Left colon (tissue), 2 donors: ENCODE measurements around the gene SMPD3. TPM values are rescaled to one million over a fixed set of nuclear protein-coding genes. Genes with fewer than 3 reads are reported as not detected.

Experiments
- ATAC-seq: fragments of 200-7000 bp; cut with Tn5 transposase; one replicate; pipeline ENCODE4 v1.9.1; 2020; ENCODE audit warnings: mild to moderate bottlenecking, moderate library complexity
- DNase-seq, 2 donors: peaks; one replicate each; pipeline ENCODE4 v3.0.0-alpha.2; 2020
- intact Hi-C, 2 donors: fragments of 100-400 bp; cut with DNase I in 1 of 2; cut with micrococcal nuclease in 1 of 2; formaldehyde crosslinking; loops; one replicate each; pipeline versions ENCODE4 v1.11.2 to v1.14.0; 2022; cut with DNase I, micrococcal nuclease
- total RNA-seq, 2 donors: library from RNA; stranded (reverse); fragmentation: NEBNext Ultra II Directional; extraction: Animal tissue kit (Norgen Biotek cat#: 25700); gene quantifications; one replicate each; pipeline ENCODE4 v1.2.1, GENCODE V29; 2021
- donor health status: DM: no; HTN: no; CAD: no.
- donor health status: DM: yes; HTN: yes; CAD: no.

The SMPD3 gene
- total RNA-seq, 2 donors from 2014 or later: 71.5 to 90.3 TPM

- ATAC-seq (peak; percentile 76), DNase-seq (no peak)
- intact Hi-C loops: no loop called here
These were observed 52.5 kb downstream of the SMPD3 start for GRCh38 chr16:68395815-68396214.

DNA sequence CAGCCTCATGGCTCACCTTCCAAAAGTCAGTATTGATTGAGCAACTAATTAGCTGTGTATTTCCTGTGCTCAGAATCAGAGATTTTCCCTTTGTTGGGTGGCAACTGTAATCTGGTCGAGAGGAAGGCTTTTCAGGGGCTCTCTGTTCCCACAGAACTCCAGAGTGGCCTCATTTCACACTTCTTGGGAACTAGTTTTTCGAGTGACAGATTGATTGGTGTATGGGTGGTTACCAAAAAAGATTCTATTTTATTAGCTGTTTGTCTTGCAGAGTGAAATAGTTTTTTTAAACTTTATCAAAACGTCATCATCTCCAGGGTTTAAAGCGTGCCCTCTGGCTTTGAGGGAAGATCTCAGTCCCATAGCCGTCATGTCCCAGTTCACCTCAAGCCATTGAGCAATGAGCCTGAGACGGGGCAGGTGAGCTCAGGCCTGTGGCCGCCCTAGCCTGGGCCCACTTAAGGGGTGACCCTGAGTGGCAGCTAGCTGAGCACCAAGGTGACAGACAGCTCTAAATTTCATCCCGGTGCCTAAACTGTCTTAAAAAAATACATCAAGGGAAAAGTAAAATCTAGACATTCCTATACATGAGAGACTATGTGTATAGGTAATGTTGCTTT is 53.0 kb downstream of the SMPD3 start:
- intact Hi-C loops: no loop called here
- no peak for ATAC-seq
- DNase-seq: no peak

- DNase-seq (no peak), ATAC-seq (no peak)
- intact Hi-C loops: no loop called here
These were observed 55.0 kb downstream of the SMPD3 start for GRCh38 chr16:68393333-68393732.

DNA sequence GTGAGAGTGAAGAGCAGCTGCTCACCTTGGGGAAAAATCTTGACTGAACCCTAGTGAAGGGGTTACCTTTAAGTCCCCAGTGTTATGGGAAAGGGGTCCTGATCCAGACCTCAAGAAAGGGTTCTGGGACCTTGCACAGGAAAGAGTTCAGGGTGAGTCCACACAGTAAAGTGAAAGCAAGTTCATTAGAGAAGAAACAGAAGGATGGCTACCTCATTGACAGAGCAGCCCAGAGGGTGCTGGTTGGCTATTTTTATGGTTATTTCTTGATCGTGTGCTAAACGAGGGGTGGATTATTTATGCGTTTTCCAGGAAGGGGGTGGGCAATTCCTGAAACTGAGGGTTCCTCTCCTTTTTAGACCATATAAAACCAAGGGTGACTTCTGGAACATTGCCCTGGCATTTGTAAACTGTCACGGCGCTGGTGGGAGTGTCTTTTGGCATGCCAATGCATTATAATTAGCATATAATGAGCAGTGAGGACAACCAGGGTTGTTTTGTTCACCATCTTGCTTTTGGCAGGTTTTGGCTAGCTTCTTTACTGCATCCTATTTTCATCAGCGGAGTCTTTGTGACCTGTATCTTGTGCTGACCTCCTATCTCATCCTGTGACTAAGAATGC is 58.4 kb downstream of the SMPD3 start:
- ATAC-seq: no peak
- DNase-seq: no peak
- intact Hi-C loops: no loop called here

GRCh38 chr16:68389006-68389405 is 59.3 kb downstream of the SMPD3 start:
- no peak for DNase-seq

GRCh38 chr16:68388124-68388523 is 60.2 kb downstream of the SMPD3 start:
- intact Hi-C loops: no loop called here
- no peak for DNase-seq
- no peak for ATAC-seq

More at GRCh38 chr16:68389006-68389405, 59.3 kb downstream of the SMPD3 start:
- intact Hi-C loops: no loop called here
- no peak for ATAC-seq

- intact Hi-C loops: no loop called here
- DNase-seq: peak; percentile 90 to 91
- peak; percentile 76 for ATAC-seq
These were observed 61.0 kb downstream of the SMPD3 start for GRCh38 chr16:68387301-68387700.

- intact Hi-C loops: no loop called here
- DNase-seq: peak; percentile 92 to 95
- peak; percentile 82 for ATAC-seq
These were observed 61.7 kb downstream of the SMPD3 start for GRCh38 chr16:68386628-68387027.

- no peak for ATAC-seq
- intact Hi-C loops: no loop called here
- DNase-seq: no peak
These were observed 62.9 kb downstream of the SMPD3 start for GRCh38 chr16:68385371-68385770.

- intact Hi-C loops: no loop called here
- no peak for ATAC-seq
- no peak for DNase-seq
These were observed 63.8 kb downstream of the SMPD3 start for GRCh38 chr16:68384288-68385161.

DNA sequence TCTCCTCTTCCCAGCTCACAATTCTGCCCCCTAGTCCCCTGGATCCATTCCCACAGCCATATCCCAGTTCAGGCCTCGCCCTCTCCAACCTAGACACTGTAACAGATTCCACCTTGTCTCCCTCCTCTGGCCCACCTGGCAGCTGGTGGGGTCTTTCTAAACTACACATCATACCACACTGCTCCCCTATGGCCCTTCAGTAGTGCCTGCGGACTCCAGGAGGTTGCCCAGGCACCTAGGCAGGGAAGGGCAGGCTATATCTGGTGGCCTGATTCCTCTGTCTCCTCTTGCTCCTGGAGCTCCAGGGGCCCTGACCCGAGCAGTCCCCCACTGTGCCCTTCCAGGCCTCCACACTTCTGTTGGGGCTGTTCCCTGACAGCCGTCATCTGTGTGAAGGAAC is 64.5 kb downstream of the SMPD3 start:
- DNase-seq (no peak), ATAC-seq (no peak)
- intact Hi-C loops: no loop called here

DNA sequence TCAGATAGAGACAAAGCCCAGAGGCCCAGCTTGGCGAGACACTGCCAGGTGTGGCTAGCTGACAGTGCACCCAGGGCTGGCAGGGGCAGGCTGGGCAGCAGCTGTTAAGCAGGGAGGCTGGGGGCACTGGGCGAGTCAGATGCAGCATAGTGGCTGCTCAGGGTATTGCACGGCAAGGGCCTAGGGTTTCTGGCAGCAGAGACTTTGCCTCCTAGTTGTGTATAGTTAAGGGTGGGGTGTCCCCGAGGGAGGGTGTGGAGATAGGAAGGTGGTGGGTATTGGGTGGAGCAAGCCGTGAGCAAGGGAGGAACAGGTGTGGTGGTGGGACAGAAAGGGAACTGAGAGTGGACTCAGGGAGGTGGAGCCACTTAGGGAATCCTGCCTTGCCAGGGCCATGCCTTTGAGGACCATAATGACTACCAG is 66.0 kb downstream of the SMPD3 start:
- intact Hi-C loops: no loop called here
- ATAC-seq: peak; percentile 70
- peak; percentile 83 to 90 for DNase-seq

- ATAC-seq: no peak
- intact Hi-C loops: no loop called here
- DNase-seq: no peak
These were observed 67.0 kb downstream of the SMPD3 start for GRCh38 chr16:68381363-68381724.

DNA sequence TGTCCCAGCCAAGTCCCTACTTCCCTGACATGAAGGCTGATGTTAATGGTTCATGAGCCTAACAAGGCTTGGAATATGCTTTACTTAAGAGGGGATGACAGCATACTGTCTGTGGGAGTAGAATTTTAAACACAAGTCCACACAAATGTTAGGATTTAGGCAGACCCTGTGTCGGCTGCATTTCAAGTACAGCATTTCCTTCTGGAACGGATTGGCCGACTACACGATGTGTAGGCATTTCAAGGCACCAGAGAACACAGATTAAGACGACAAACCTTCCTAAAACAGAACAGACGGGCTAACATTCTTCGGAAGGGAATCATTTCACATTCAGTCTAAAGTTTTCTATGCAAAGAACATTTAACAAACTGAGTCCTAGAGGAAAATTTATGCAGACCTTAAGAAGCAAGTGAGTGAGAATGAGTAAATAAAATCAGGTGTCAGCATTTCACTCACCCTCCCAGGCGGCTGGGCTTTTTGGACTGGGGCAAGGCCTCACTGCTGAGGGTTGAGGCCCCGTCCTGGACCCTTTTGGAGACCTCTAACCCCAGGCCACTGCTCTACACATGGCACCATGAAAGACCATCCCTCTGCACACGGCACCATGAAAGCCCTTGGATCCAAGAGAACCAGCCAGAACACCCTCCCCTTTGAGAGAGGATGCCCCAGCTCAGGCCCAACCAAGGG is 67.5 kb downstream of the SMPD3 start:
- ATAC-seq: no peak
- intact Hi-C loops: no loop called here
- no peak for DNase-seq

- intact Hi-C loops: no loop called here
- DNase-seq: no peak
- ATAC-seq: no peak
These were observed 68.0 kb downstream of the SMPD3 start for GRCh38 chr16:68380348-68380670.

DNA sequence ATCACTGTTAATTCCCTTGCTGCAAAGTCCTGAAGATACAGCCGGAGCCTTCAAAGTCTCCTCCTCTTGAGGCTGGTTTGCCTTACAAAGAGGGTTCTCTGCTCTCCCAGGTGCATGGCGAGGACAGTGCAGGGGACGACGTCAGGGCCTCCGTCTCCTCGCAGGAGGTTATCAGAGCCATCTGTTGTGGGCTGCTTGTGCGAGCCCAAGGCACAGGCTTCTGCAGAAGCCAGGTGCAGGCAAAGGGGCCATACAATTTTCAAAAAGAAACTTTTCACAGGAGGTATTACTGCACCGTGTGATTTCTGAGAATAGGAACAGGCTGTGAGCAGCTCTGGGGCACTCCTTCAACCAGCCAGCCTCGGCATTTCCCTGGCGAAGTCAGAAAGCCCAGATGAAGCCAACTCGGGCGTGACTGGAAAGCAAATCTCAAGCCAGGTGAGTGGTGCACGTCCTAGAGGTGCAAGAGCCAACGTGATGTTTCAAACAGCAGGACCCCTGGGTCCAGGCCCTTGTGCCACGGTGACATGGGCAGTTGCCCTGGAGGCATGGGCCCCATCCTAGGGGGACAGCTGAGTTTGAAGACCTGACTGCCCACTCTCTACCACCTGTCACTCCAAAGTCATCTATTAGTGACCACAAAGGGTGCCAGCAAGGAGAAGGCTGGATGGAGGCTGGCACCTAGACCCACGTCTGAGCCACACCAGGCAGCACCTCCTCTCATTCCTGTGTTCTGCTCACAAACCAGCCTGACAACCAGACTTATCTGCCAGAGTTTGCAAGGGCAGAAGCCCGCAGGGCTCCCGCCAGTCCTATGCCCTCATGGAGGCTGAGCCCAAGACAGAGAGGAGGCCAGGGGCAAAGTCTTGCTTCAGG is 68.6 kb downstream of the SMPD3 start:
- no peak for ATAC-seq
- intact Hi-C loops: no loop called here
- no peak for DNase-seq

- ATAC-seq: no peak
These were observed 69.6 kb downstream of the SMPD3 start for GRCh38 chr16:68378436-68379415.

More at GRCh38 chr16:68378436-68379415, 69.6 kb downstream of the SMPD3 start:
- no peak for DNase-seq
- intact Hi-C loops: no loop called here
